Colonic mucosa (tissue), 4 donors: ENCODE results near the gene SLC12A9. TPM values are rescaled to one million over a fixed set of nuclear protein-coding genes. Genes with fewer than 3 reads are reported as not detected.

Experiments
- DNase-seq: peaks from one replicate; pipeline ENCODE4 v3.0.0-alpha.2; 2020
- H3K27ac ChIP-seq: fragments of 200-600 bp; one replicate; pipeline ENCODE4 v1.8.0; 2021
- H3K27me3 ChIP-seq: fragments of 200-600 bp; one replicate; pipeline ENCODE4 v1.8.0; 2021
- H3K36me3 ChIP-seq: fragments of 200-600 bp; one replicate; pipeline ENCODE4 v1.8.0; 2021
- H3K4me1 ChIP-seq: fragments of 200-600 bp; one replicate; pipeline ENCODE4 v1.8.0; 2021; ENCODE audit warnings: mild to moderate bottlenecking
- H3K4me3 ChIP-seq: fragments of 200-600 bp; one replicate; pipeline ENCODE4 v1.8.0; 2021
- H3K9ac ChIP-seq, 2 donors: one replicate each; pipeline ENCODE4 v1.7.0; 2013; ENCODE audit warnings: control low read depth in 2 of 2, low read depth in 2 of 2, low read length in 2 of 2
- H3K9me3 ChIP-seq: fragments of 200-600 bp; one replicate; pipeline ENCODE4 v1.8.0; 2021
- intact Hi-C: fragments of 100-400 bp; cut with DNase I; formaldehyde crosslinking; loops from one replicate; pipeline ENCODE4 v1.14.1; 2022
- total RNA-seq, 2 donors: library from RNA; stranded (reverse); fragmentation: NEBNext Ultra II Directional in 1 of 2; extraction: Animal tissue kit (Norgen Biotek cat#: 25700) in 1 of 2; gene quantifications; one replicate each; pipeline ENCODE4 v1.2.1, GENCODE V29; 2021
- TF ChIP-seq, protein P1 (sequence below): fragments of 200-600 bp; IDR thresholded peaks from one replicate; pipeline ENCODE4 v1.8.0; 2022; ENCODE audit warnings: antibody characterized with exemption, mild to moderate bottlenecking
- donor health status: healthy.
- donor health status: DM: no; HTN: no; CAD: no.
- donor health status: DM: no; HTN: no; CAD: no.

The SLC12A9 gene
- total RNA-seq, 2 donors from 2014 or later, result 24.1 to 35.9 TPM

- no peaks in the 10 kb centered on the region for H3K9me3 ChIP-seq
- intact Hi-C loops, result loop anchor here (2.0 to 5.0 kb wide), 2 partner anchors 179 to 239 kb away; no protein-coding TSS in a partner anchor
- peak; percentile 79 for DNase-seq
- peaks cover 21% of the 10 kb centered on the region for H3K27me3 ChIP-seq
- peak overlapping the region in 1 of 2 donors; percentile 43 for H3K9ac ChIP-seq
- H3K4me3 ChIP-seq, result no peak overlapping the region
- H3K4me1 ChIP-seq, result peaks cover 16% of the 10 kb centered on the region
- TF ChIP-seq, protein P1, sequence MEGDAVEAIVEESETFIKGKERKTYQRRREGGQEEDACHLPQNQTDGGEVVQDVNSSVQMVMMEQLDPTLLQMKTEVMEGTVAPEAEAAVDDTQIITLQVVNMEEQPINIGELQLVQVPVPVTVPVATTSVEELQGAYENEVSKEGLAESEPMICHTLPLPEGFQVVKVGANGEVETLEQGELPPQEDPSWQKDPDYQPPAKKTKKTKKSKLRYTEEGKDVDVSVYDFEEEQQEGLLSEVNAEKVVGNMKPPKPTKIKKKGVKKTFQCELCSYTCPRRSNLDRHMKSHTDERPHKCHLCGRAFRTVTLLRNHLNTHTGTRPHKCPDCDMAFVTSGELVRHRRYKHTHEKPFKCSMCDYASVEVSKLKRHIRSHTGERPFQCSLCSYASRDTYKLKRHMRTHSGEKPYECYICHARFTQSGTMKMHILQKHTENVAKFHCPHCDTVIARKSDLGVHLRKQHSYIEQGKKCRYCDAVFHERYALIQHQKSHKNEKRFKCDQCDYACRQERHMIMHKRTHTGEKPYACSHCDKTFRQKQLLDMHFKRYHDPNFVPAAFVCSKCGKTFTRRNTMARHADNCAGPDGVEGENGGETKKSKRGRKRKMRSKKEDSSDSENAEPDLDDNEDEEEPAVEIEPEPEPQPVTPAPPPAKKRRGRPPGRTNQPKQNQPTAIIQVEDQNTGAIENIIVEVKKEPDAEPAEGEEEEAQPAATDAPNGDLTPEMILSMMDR, result no peak
- no peaks in the 10 kb centered on the region for H3K36me3 ChIP-seq
- peak overlapping the region; percentile 72 for H3K27ac ChIP-seq
These were observed 45.4 kb downstream of the SLC12A9 start for GRCh38 chr7:100897772-100898454.

DNA sequence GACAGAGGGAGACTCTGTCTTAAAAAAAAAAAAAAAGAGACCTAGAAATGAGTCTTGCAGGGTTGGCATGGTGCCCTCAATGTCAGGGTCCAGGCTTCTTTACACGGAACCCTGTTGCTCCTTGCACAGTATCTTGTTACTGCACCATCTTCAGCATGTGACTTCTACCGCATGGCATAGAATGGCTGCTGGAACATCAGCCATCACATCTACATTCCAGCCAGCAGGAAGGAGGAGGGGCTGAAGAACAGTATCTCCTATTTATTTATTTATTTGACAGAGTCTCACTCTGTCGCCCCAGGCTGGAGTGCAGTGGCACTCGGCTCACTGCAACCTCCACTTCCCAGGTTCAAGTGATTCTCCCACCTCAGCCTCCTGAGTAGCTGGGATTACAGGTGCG, 46.9 kb downstream of the SLC12A9 start:
- Histone ChIP-seq H3K36me3 (no peaks in the 10 kb centered on the region), H3K9me3 (no peaks in the 10 kb centered on the region), H3K9ac (no peak overlapping the region), H3K27ac (no peak overlapping the region), H3K4me1 (peaks cover 16% of the 10 kb centered on the region), H3K27me3 (peaks cover 21% of the 10 kb centered on the region), H3K4me3 (no peak overlapping the region)
- intact Hi-C loops, result loop anchor here (5.0 kb wide), 1 partner anchor 178 kb away; no protein-coding TSS in a partner anchor
- no peak for DNase-seq
- TF ChIP-seq, protein P1, result no peak

GRCh38 chr7:100900978-100901377, 48.5 kb downstream of the SLC12A9 start:
- no peak for DNase-seq
- H3K4me1 ChIP-seq, result peaks cover 6% of the 10 kb centered on the region
- TF ChIP-seq, protein P1, result no peak
- no peak overlapping the region for H3K4me3 ChIP-seq
- no peaks in the 10 kb centered on the region for H3K36me3 ChIP-seq
- H3K9me3 ChIP-seq, result no peaks in the 10 kb centered on the region
- H3K27me3 ChIP-seq, result peaks cover 7% of the 10 kb centered on the region
- H3K9ac ChIP-seq, result no peak overlapping the region
- intact Hi-C loops, result loop anchor here (5.0 kb wide), 1 partner anchor 66 kb away; the partner anchor contains the start of gene MUC12
- H3K27ac ChIP-seq, result no peak overlapping the region

GRCh38 chr7:100901921-100902332, 49.4 kb downstream of the SLC12A9 start:
- peak; percentile 77 for DNase-seq
- Histone ChIP-seq H3K9me3 (no peaks in the 10 kb centered on the region), H3K27me3 (no peaks in the 10 kb centered on the region), H3K9ac (peak overlapping the region in 1 of 2 donors; percentile 1), H3K4me1 (no peaks in the 10 kb centered on the region), H3K4me3 (no peak overlapping the region), H3K36me3 (no peaks in the 10 kb centered on the region), H3K27ac (peak overlapping the region; percentile 70)
- TF ChIP-seq, protein P1, result no peak
- intact Hi-C loops, result loop anchor here (5.0 kb wide), 1 partner anchor 65 kb away; the partner anchor contains the start of gene MUC12

DNA sequence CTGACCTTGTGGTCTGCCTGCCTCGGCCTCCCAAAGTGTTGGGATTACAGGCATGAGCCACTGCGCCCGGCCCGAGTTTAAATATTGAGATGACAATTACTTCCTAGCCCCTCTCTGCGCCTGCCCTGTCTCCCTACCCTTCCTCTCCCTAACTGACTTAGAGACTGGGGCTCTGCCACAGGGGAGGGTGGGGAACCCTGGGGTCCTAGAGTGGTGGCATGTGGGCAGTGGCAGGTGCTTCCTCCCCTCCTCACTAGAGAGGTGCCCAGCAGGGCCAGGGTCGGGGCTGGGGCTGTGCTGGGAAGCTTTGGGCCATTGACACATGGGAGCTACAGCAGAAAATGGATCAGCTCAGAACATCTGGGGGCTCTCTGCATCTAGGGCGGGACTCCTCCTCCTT, 50.1 kb downstream of the SLC12A9 start:
- Histone ChIP-seq H3K27ac (peak overlapping the region; percentile 70), H3K4me3 (no peak overlapping the region), H3K9me3 (no peaks in the 10 kb centered on the region), H3K4me1 (no peaks in the 10 kb centered on the region), H3K9ac (peak overlapping the region in 1 of 2 donors; percentile 1), H3K27me3 (no peaks in the 10 kb centered on the region), H3K36me3 (no peaks in the 10 kb centered on the region)
- intact Hi-C loops, result loop anchor here (5.0 kb wide), 1 partner anchor 65 kb away; the partner anchor contains the start of gene MUC12
- no peak for DNase-seq
- TF ChIP-seq, protein P1, result no peak
